Suprapubic skin (tissue), 4 donors: ENCODE data around the gene TF. TPM values are rescaled to one million over a fixed set of nuclear protein-coding genes. Genes with fewer than 3 reads are reported as not detected.

Experiments
- DNase-seq, 2 donors: peaks; one replicate each; pipeline ENCODE4 v3.0.0-alpha.2; 2019; ENCODE audit warnings: low spot score in 2 of 2
- H3K27ac ChIP-seq: fragments of 200-600 bp; sonication (generic); one replicate; pipeline ENCODE4 v1.5.1; 2019
- H3K27me3 ChIP-seq: fragments of 200-600 bp; sonication (generic); one replicate; pipeline ENCODE4 v1.5.1; 2019
- H3K36me3 ChIP-seq: fragments of 200-600 bp; sonication (generic); one replicate; pipeline ENCODE4 v1.5.1; 2019
- H3K4me1 ChIP-seq: fragments of 200-600 bp; sonication (generic); one replicate; pipeline ENCODE4 v1.5.1; 2019
- H3K4me3 ChIP-seq: fragments of 200-600 bp; sonication (generic); one replicate; pipeline ENCODE4 v1.5.1; 2019; ENCODE audit warnings: mild to moderate bottlenecking
- H3K9me3 ChIP-seq: fragments of 200-600 bp; sonication (generic); one replicate; pipeline ENCODE4 v1.5.1; 2019
- EP300 ChIP-seq: sonication (generic); formaldehyde crosslinking; IDR thresholded peaks from one replicate; pipeline ENCODE4 v1.6.1; 2017; ENCODE audit warnings: antibody characterized with exemption
- POLR2A ChIP-seq, 2 donors: fragments of 450-650 bp; IDR thresholded peaks; one replicate each; pipeline ENCODE4 v1.6.1; 2017; ENCODE audit warnings: antibody characterized with exemption in 2 of 2, mild to moderate bottlenecking in 2 of 2, moderate library complexity in 2 of 2
- POLR2AphosphoS5 ChIP-seq, 3 donors: sonication (generic); formaldehyde crosslinking; IDR thresholded peaks; one replicate each; pipeline ENCODE4 v1.6.1; 2017; ENCODE audit warnings: antibody characterized with exemption in 3 of 3
- WGBS: methylation state at CpG from one replicate; pipeline ENCODE4 v1.1.5; 2018; 5-methylcytosine and 5-hydroxymethylcytosine counted together
- total RNA-seq, 4 donors: library from RNA; depleted of rRNA; stranded (reverse); fragments of >200 nt; gene quantifications; one replicate each; pipeline ENCODE4 v1.1.0, GENCODE V29; 2016
- TF ChIP-seq, protein P1 (sequence below), 2 donors: fragments of 200-600 bp in 1 of 2; fragments of 450-650 bp in 1 of 2; sonication (generic) in 1 of 2; IDR thresholded peaks; one replicate each; pipeline ENCODE4 v1.5.1; 2016 to 2019; ENCODE audit warnings: antibody characterized with exemption in 2 of 2, mild to moderate bottlenecking in 1 of 2, moderate library complexity in 1 of 2

Gene TF
- total RNA-seq, 4 donors from 2014 or later: 4.8 to 16.5 (median 8.7) TPM

GRCh38 chr3:133834621-133835417 lies 88.6 kb downstream of the TF start:
- no peak overlapping the region for H3K4me3 ChIP-seq
- 91% methylated on average over 14 of the region's 14 CpGs for WGBS
- TF ChIP-seq, protein P1, sequence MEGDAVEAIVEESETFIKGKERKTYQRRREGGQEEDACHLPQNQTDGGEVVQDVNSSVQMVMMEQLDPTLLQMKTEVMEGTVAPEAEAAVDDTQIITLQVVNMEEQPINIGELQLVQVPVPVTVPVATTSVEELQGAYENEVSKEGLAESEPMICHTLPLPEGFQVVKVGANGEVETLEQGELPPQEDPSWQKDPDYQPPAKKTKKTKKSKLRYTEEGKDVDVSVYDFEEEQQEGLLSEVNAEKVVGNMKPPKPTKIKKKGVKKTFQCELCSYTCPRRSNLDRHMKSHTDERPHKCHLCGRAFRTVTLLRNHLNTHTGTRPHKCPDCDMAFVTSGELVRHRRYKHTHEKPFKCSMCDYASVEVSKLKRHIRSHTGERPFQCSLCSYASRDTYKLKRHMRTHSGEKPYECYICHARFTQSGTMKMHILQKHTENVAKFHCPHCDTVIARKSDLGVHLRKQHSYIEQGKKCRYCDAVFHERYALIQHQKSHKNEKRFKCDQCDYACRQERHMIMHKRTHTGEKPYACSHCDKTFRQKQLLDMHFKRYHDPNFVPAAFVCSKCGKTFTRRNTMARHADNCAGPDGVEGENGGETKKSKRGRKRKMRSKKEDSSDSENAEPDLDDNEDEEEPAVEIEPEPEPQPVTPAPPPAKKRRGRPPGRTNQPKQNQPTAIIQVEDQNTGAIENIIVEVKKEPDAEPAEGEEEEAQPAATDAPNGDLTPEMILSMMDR (IDR thresholded peaks at IDR 0.05): no peak
- TF ChIP-seq EP300 (no peak), POLR2AphosphoS5 (IDR thresholded peaks at IDR 0.05) (no peak), POLR2A (IDR thresholded peaks at IDR 0.05) (no peak)
- no peaks in the 10 kb centered on the region for H3K9me3 ChIP-seq
- no peaks in the 10 kb centered on the region for H3K4me1 ChIP-seq
- H3K36me3 ChIP-seq: no peaks in the 10 kb centered on the region
- no peak overlapping the region for H3K27ac ChIP-seq
- no peaks in the 10 kb centered on the region for H3K27me3 ChIP-seq
- no peak for DNase-seq

- 91% methylated on average over 3 of the region's 3 CpGs for WGBS
- TF ChIP-seq, protein P1 (IDR thresholded peaks at IDR 0.05): no peak
- TF ChIP-seq POLR2A (IDR thresholded peaks at IDR 0.05) (no peak), POLR2AphosphoS5 (IDR thresholded peaks at IDR 0.05) (no peak), EP300 (no peak)
- Histone ChIP-seq H3K9me3 (no peaks in the 10 kb centered on the region), H3K27ac (no peak overlapping the region), H3K27me3 (no peaks in the 10 kb centered on the region), H3K36me3 (no peaks in the 10 kb centered on the region), H3K4me1 (no peaks in the 10 kb centered on the region), H3K4me3 (no peak overlapping the region)
- DNase-seq: no peak
Observed at GRCh38 chr3:133835418-133835743, 89.2 kb downstream of the TF start.

DNA sequence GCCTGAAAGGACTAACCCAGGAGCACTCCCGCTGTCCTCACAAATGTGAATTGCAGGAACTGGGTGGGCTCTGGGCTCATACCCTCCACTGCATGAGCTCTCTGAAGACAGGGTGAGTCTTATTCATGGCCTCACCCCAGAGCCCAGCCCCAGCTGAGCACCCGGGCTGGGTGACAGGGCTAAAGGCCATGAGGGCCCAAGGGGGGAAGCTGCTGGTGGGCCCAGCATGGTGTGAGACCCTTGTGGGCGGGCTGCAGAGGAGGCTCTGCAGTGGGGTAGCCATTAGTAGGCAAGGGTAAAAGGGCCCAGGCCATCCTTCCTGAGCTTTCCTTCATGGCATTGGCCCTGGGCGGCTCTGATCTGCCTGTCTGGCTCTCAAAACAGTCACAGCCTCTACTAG lies 89.8 kb downstream of the TF start:
- TF ChIP-seq POLR2A (IDR thresholded peaks at IDR 0.05) (no peak), EP300 (no peak), POLR2AphosphoS5 (IDR thresholded peaks at IDR 0.05) (no peak)
- TF ChIP-seq, protein P1 (IDR thresholded peaks at IDR 0.05): no peak

DNA sequence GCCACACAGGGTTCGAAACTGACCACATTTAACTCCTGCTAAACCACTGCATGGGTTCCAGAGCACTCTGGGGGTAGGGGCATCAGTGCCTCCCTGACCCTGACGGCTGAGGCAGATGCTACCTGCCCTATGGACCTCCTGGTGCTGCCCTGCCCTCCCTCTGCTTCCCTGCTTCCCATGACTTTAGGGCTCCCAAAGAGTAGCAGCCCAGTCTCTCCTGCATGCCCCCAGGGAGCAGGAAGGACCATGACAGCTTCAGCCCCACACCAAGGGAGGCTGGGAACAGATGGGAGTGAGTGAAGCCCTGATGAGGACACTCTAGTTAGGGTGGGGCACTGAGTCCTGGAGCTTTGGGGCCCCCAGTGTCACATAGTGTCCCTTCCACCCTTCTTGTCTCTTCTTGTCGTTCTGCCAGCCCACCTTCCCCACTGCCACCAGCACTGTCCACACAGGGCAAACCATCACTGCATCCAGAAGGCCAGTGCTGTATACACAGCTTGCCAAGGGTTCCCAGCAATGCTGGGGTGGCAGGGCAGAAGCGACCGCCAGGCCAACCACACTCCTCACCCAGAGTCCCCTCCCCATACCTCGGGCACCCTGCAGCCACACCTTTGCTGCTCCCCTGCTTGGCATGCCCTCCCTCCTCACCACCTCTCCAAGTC lies 90.4 kb downstream of the TF start:
- no peaks in the 10 kb centered on the region for H3K9me3 ChIP-seq
- H3K27ac ChIP-seq: no peak overlapping the region
- 77% methylated on average over 5 of the region's 6 CpGs for whole genome bisulfite sequencing
- no peaks in the 10 kb centered on the region for H3K4me1 ChIP-seq
- peak in 1 of 2 donors; percentile 49 for DNase-seq
- H3K4me3 ChIP-seq: no peak overlapping the region
- H3K27me3 ChIP-seq: no peaks in the 10 kb centered on the region
- H3K36me3 ChIP-seq: no peaks in the 10 kb centered on the region
- TF ChIP-seq, protein P1 (IDR thresholded peaks at IDR 0.05): no peak
- TF ChIP-seq POLR2A (IDR thresholded peaks at IDR 0.05) (no peak), EP300 (no peak), POLR2AphosphoS5 (IDR thresholded peaks at IDR 0.05) (no peak)

More for the DNA sequence above, 89.8 kb downstream of the TF start:
- WGBS: 100% methylated on average over 3 of the region's 4 CpGs
- Histone ChIP-seq H3K4me1 (no peaks in the 10 kb centered on the region), H3K4me3 (no peak overlapping the region), H3K27me3 (no peaks in the 10 kb centered on the region), H3K36me3 (no peaks in the 10 kb centered on the region), H3K27ac (no peak overlapping the region), H3K9me3 (no peaks in the 10 kb centered on the region)
- DNase-seq: peak in 1 of 2 donors; percentile 58
